GM12878 (cell line): ENCODE measurements around the gene PTX4. TPM values are rescaled to one million over a fixed set of nuclear protein-coding genes. Genes with fewer than 3 reads are reported as not detected.

Source experiments
- ATAC-seq: fragments of 200-7000 bp; cut with Tn5 transposase; 3 replicates; pipeline ENCODE4 v1.9.1; 2020; ENCODE audit warnings: mild to moderate bottlenecking, moderate library complexity
- BruUV-seq: library from RNA; stranded (reverse); fragments of 400-500 nt; replicated peaks from 2 replicates; lab custom pipeline; 2021; lab: Mats Ljungman, UMichigan
- CTCF ChIA-PET: fragments of 300-600 bp; sonication (Branson Sonifier 250); formaldehyde crosslinking; extraction: SDS; loops from one replicate; lab custom pipeline; 2021; ENCODE audit warnings: inconsistent platforms; lab: Yijun Ruan, JAX
- POLR2A ChIA-PET: fragments of 350-600 bp; formaldehyde crosslinking; extraction: SDS; loops from one replicate; lab custom pipeline; 2021; ENCODE audit warnings: inconsistent platforms; lab: Charles Lee
- RAD21 ChIA-PET: fragments of 300-600 bp; sonication (Branson Sonifier 250); formaldehyde crosslinking; loops from one replicate; lab custom pipeline; 2023; ENCODE audit warnings: antibody characterized with exemption; ENCODE audit not compliant: unreplicated experiment; lab: Charles Lee
- SMC1A ChIA-PET: fragments of 300-600 bp; sonication (Branson Sonifier 250); formaldehyde crosslinking; loops from one replicate; lab custom pipeline; 2023; ENCODE audit not compliant: unreplicated experiment, uncharacterized antibody; lab: Charles Lee
- DNase-seq: peaks from one replicate; pipeline ENCODE4 v3.0.0-alpha.2; 2011; ENCODE audit warnings: low read depth, low spot score
- FAIRE-seq: peaks from 3 replicates; lab custom pipeline; 2011; peaks lifted over from hg19 to GRCh38; lab: Jason Lieb, UNC
- H2AFZ ChIP-seq: 2 replicates; pipeline ENCODE4 v1.6.0; 2011; ENCODE audit warnings: low read depth, low read length, control low read depth; ENCODE audit not compliant: control insufficient read depth
- H3K27ac ChIP-seq: 2 replicates; pipeline ENCODE4 v1.5.1; 2011; ENCODE audit warnings: control low read depth; ENCODE audit not compliant: control insufficient read depth, insufficient read depth
- H3K27me3 ChIP-seq, 2 experiments: replicated peaks in 1 of 2; 2 replicates each; pipeline versions ENCODE4 v1.6.0 to v1.6.1; 2011; ENCODE audit warnings: low read length in 1 of 2; ENCODE audit not compliant: control insufficient read depth in 2 of 2, insufficient read depth in 2 of 2
- H3K36me3 ChIP-seq, 2 experiments: 2 replicates each; pipeline ENCODE4 v1.5.1; 2011; ENCODE audit warnings: low read length in 1 of 2; ENCODE audit not compliant: control insufficient read depth in 2 of 2, insufficient read depth in 2 of 2
- H3K4me1 ChIP-seq: 2 replicates; pipeline ENCODE4 v1.6.1; 2011; ENCODE audit warnings: mild to moderate bottlenecking, low read length, moderate library complexity, mixed read lengths; ENCODE audit not compliant: control insufficient read depth, insufficient read depth
- H3K4me2 ChIP-seq: 2 replicates; pipeline ENCODE4 v1.6.0; 2011; ENCODE audit warnings: control low read depth; ENCODE audit not compliant: control insufficient read depth, insufficient read depth
- H3K4me3 ChIP-seq: fragments of 200-600 bp; sonication (generic); 2 replicates; pipeline ENCODE4 v1.5.1; 2016
- H3K79me2 ChIP-seq: 2 replicates; pipeline ENCODE4 v1.6.0; 2011; ENCODE audit warnings: low read length; ENCODE audit not compliant: control insufficient read depth, insufficient read depth
- H3K9ac ChIP-seq: 2 replicates; pipeline ENCODE4 v1.8.0; 2011; ENCODE audit warnings: low read length, control low read depth, mixed read lengths; ENCODE audit not compliant: control insufficient read depth, insufficient read depth
- H3K9me3 ChIP-seq: replicated peaks from 3 replicates; pipeline ENCODE4 v1.5.1; 2011; ENCODE audit warnings: mild to moderate bottlenecking, low read length; ENCODE audit not compliant: control insufficient read depth, insufficient read depth
- H4K20me1 ChIP-seq: 2 replicates; pipeline ENCODE4 v1.6.0; 2011; ENCODE audit not compliant: control insufficient read depth, insufficient read depth
- ASH2L ChIP-seq: fragments of 300-600, 200-600 bp; sonication (generic); IDR thresholded peaks from 2 replicates; pipeline ENCODE4 v1.6.1; 2017; ENCODE audit warnings: low read depth, mild to moderate bottlenecking, borderline replicate concordance
- CREB1 ChIP-seq: IDR thresholded peaks from 2 replicates; pipeline ENCODE4 v1.6.1; 2012; ENCODE audit warnings: low read depth, mild to moderate bottlenecking, inconsistent platforms
- IRF3 ChIP-seq: fragments of 450-650 bp; IDR thresholded peaks from 2 replicates; pipeline ENCODE4 v1.6.1; 2014; ENCODE audit warnings: mild to moderate bottlenecking
- MYB ChIP-seq: fragments of 150-350 bp; IDR thresholded peaks from 2 replicates; pipeline ENCODE4 v1.6.1; 2014; ENCODE audit warnings: mild to moderate bottlenecking, low read depth, low read length, borderline replicate concordance
- PML ChIP-seq: IDR thresholded peaks from 2 replicates; pipeline ENCODE4 v1.6.1; 2012; ENCODE audit warnings: low read length, inconsistent platforms
- USF2 ChIP-seq: IDR thresholded peaks from 2 replicates; pipeline ENCODE4 v1.6.1; 2011; ENCODE audit warnings: low read depth, low read length, improper control_type of control experiment, borderline replicate concordance
- WGBS: methylation state at CpG from one replicate; pipeline ENCODE4 v1.1.6; 2016; ENCODE audit warnings: low lambda C conversion rate; ENCODE audit not compliant: insufficient replicate concordance, insufficient coverage; ENCODE audit errors: missing lambda C conversion rate; 5-methylcytosine and 5-hydroxymethylcytosine counted together
- in situ Hi-C: fragments of 300-500 bp; cut with MboI; formaldehyde crosslinking; loops from 9 replicates; pipeline ENCODE4 v1.14.3; 2018; ENCODE audit warnings: mixed read lengths
- intact Hi-C: fragments of 100-400 bp; cut with micrococcal nuclease; formaldehyde crosslinking; loops from one replicate; pipeline ENCODE4 v1.14.2; 2022; ENCODE audit not compliant: unreplicated experiment
- polyA plus RNA-seq, 11 experiments: library from polyadenylated mRNA; depleted of rRNA in 4 of 11; unstranded in 6 of 11; stranded (reverse) in 5 of 11; fragments of >200 nt; fragmentation: Nextera tagmentation in 4 of 11; fragmentation: Illumina TruSeq in 1 of 11; extraction: Ambion mirVana in 4 of 11; extraction: Trizol in 1 of 11; gene quantifications; 1 replicate in 1 of 11; 2 replicates in 10 of 11; pipeline versions ENCODE4 v1.2.1 to v1.2.3, GENCODE V29; 2011 to 2016; ENCODE audit warnings: inconsistent platforms in 2 of 11, missing spikeins in 2 of 11, low read depth in 1 of 11
- total RNA-seq, 4 experiments: library from RNA; depleted of rRNA in 3 of 4; stranded (reverse); fragments of >200 nt in 3 of 4; fragmentation: Illumina TruSeq in 1 of 4; extraction: Trizol in 1 of 4; gene quantifications; 2 replicates each; pipeline versions ENCODE4 v1.2.1 to v1.2.3, GENCODE V29; 2013 to 2021

PTX4 gene
- total and polyA plus RNA-seq, 10 of the 15 experiments (the other 5 are each of a cell fraction or from before 2014, with no cell fraction given), result not detected

DNA sequence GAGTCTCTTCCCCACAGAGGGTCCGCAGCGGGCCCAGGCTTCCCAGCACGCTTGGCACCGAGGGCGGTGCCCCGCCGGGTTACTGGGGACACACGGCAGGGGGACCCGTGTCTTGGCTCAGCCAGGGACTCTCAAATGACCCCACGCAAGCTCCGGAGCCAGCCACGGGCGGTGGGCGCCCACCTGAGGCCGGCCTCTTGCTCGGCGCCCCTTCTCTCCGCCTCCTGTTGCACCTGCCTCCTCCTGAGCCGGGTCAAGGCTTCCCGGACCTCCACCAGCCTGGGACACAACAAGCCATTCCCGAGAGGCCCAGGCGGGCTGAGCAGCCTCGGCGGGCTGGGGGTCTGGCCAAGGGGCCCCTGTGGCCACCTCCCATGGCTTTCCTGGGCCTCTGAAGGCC, 46.0 kb downstream of the PTX4 start:
- Histone ChIP-seq H3K9me3 (no peaks in the 10 kb centered on the region), H3K27ac (no peak overlapping the region), H3K4me2 (no peak overlapping the region), H2AFZ (no peak overlapping the region), H4K20me1 (no peaks in the 10 kb centered on the region), H3K79me2 (no peaks in the 10 kb centered on the region), H3K27me3 (no peaks in the 10 kb centered on the region), H3K4me1 (no peaks in the 10 kb centered on the region), H3K36me3 (no peaks in the 10 kb centered on the region), H3K9ac (no peak overlapping the region), H3K4me3 (no peak overlapping the region)
- SMC1A ChIA-PET, result no interaction called here
- in situ Hi-C loops (no loop called here), intact Hi-C loops (no loop called here)
- ATAC-seq (no peak), DNase-seq (no peak), FAIRE-seq (no peak)
- 61% methylated on average over 23 of the region's 24 CpGs for WGBS
- POLR2A ChIA-PET, result no interaction called here
- BruUV-seq, result no TSS peak
- TF ChIP-seq PML (no peak), MYB (no peak), ASH2L (no peak), IRF3 (no peak), CREB1 (no peak), USF2 (no peak)
- RAD21 ChIA-PET, result no interaction called here
- CTCF ChIA-PET, result no interaction called here
